Keratinocyte (primary cell): ENCODE measurements around the gene TPD52L1. TPM values are rescaled to one million over a fixed set of nuclear protein-coding genes. Genes with fewer than 3 reads are reported as not detected.
A peak's percentile ranks its signal among the peaks of the same experiment; 100 is the strongest.

Experiments used
- DNase-seq: peaks from one replicate; pipeline ENCODE4 v3.0.0-alpha.2; 2011; ENCODE audit warnings: low read depth, missing footprints, low spot score
- FAIRE-seq: peaks from 2 replicates; lab custom pipeline; 2011; peaks lifted over from hg19 to GRCh38; lab: Jason Lieb, UNC
- H2AFZ ChIP-seq: 2 replicates; pipeline ENCODE4 v1.6.0; 2012; ENCODE audit warnings: low read length, control low read depth, inconsistent platforms; ENCODE audit not compliant: control insufficient read depth
- H3K27ac ChIP-seq: 2 replicates; pipeline ENCODE4 v1.5.1; 2011; ENCODE audit warnings: low read length; ENCODE audit not compliant: control insufficient read depth, insufficient read depth
- H3K27me3 ChIP-seq: 3 replicates; pipeline ENCODE4 v1.6.0; 2011; ENCODE audit warnings: low read length; ENCODE audit not compliant: control insufficient read depth, insufficient read depth; ENCODE audit errors: extremely low read depth
- H3K36me3 ChIP-seq, 2 experiments: 2 replicates in 1 of 2; 3 replicates in 1 of 2; pipeline ENCODE4 v1.5.1; 2011; ENCODE audit warnings: low read length in 2 of 2, mild to moderate bottlenecking in 1 of 2; ENCODE audit not compliant: control insufficient read depth in 2 of 2, insufficient read depth in 2 of 2; ENCODE audit errors: extremely low read depth in 1 of 2
- H3K4me1 ChIP-seq: 3 replicates; pipeline ENCODE4 v1.5.1; 2011; ENCODE audit warnings: low read length; ENCODE audit not compliant: control insufficient read depth, insufficient read depth; ENCODE audit errors: extremely low read depth
- H3K4me2 ChIP-seq: 3 replicates; pipeline ENCODE4 v1.6.0; 2011; ENCODE audit warnings: low read depth, low read length; ENCODE audit not compliant: control insufficient read depth, insufficient read depth; ENCODE audit errors: extremely low read depth
- H3K4me3 ChIP-seq, 3 experiments: fragments of 200-600 bp in 1 of 3; sonication (generic) in 1 of 3; 2 replicates in 2 of 3; 3 replicates in 1 of 3; pipeline ENCODE4 v1.5.1; 2011 to 2016; ENCODE audit warnings: low read length in 3 of 3, mild to moderate bottlenecking in 3 of 3, control low read depth in 2 of 3, inconsistent platforms in 1 of 3, low read depth in 1 of 3, mixed read lengths in 1 of 3, mixed run types in 1 of 3, moderate library complexity in 1 of 3; ENCODE audit not compliant: control insufficient read depth in 2 of 3, insufficient read depth in 2 of 3; ENCODE audit errors: extremely low read depth in 1 of 3
- H3K79me2 ChIP-seq: 2 replicates; pipeline ENCODE4 v1.6.0; 2012; ENCODE audit warnings: low read length; ENCODE audit not compliant: control insufficient read depth, insufficient read depth
- H3K9ac ChIP-seq: 3 replicates; pipeline ENCODE4 v1.6.0; 2011; ENCODE audit warnings: low read length; ENCODE audit not compliant: control insufficient read depth, insufficient read depth; ENCODE audit errors: extremely low read depth
- H3K9me1 ChIP-seq: 3 replicates; pipeline ENCODE4 v1.6.0; 2011; ENCODE audit warnings: low read length; ENCODE audit not compliant: control insufficient read depth, insufficient read depth; ENCODE audit errors: extremely low read depth
- H3K9me3 ChIP-seq: 2 replicates; pipeline ENCODE4 v1.5.1; 2012; ENCODE audit warnings: low read depth, low read length; ENCODE audit not compliant: control insufficient read depth
- H4K20me1 ChIP-seq: 3 replicates; pipeline ENCODE4 v1.6.0; 2011; ENCODE audit warnings: low read length; ENCODE audit not compliant: control insufficient read depth, insufficient read depth; ENCODE audit errors: extremely low read depth
- CTCF ChIP-seq, 3 experiments: IDR thresholded peaks in 1 of 3; conservative IDR thresholded peaks in 1 of 3; optimal IDR thresholded peaks in 1 of 3; 2 replicates in 2 of 3; 3 replicates in 1 of 3; pipeline versions ENCODE3 to v1.5.1; 2011; ENCODE audit warnings: low read length in 3 of 3, mild to moderate bottlenecking in 3 of 3, moderate library complexity in 2 of 3, control low read depth in 1 of 3, inconsistent platforms in 1 of 3; ENCODE audit not compliant: insufficient read depth in 2 of 3; ENCODE audit errors: extremely low read depth in 1 of 3
- EZH2 ChIP-seq: IDR thresholded peaks from one replicate; pipeline ENCODE4 v1.6.1; 2012; ENCODE audit warnings: inconsistent platforms, mild to moderate bottlenecking, low read length, moderate library complexity
- dilution Hi-C: fragments of 300-500 bp; cut with MboI; formaldehyde crosslinking; loops from one replicate; pipeline ENCODE4 v1.7.0; 2020; ENCODE audit warnings: low sequenced_read_pairs; ENCODE audit not compliant: extremely low pct_ligation_motif_present
- polyA plus RNA-seq, 5 experiments: library from polyadenylated mRNA; depleted of rRNA in 3 of 5; stranded (reverse) in 3 of 5; stranded (forward) in 1 of 5; unstranded in 1 of 5; fragments of >200 nt; gene quantifications; 1 replicate in 1 of 5; 2 replicates in 3 of 5; 3 replicates in 1 of 5; pipeline versions ENCODE4 v1.2.1 to v1.2.3, GENCODE V29; 2011 to 2012; ENCODE audit warnings: missing spikeins in 2 of 5, low read depth in 1 of 5, low replicate concordance in 1 of 5

TPD52L1 gene
- polyA plus RNA-seq, 1 donor (not counting 4 experiments of a cell fraction or from before 2014, with no cell fraction given), result 135 TPM

- peaks cover 28% of the 10 kb centered on the region for H3K4me1 ChIP-seq
- no peak for FAIRE-seq
- no peaks in the 10 kb centered on the region for H3K9me3 ChIP-seq
- H2AFZ ChIP-seq, result no peak overlapping the region
- no peak overlapping the region for H3K9ac ChIP-seq
- no peaks in the 10 kb centered on the region for H4K20me1 ChIP-seq
- H3K36me3 ChIP-seq, result peaks cover 0 to 2% of the 10 kb centered on the region in 2 experiments
- TF ChIP-seq CTCF (optimal IDR thresholded peaks at IDR 0.05 in 1 of 3, IDR thresholded peaks at IDR 0.05 in 1 of 3, conservative IDR thresholded peaks at IDR 0.05 in 1 of 3; ENCODE audit: extremely low read depth in 1 of 3, insufficient read depth in 2 of 3, low read length in 3 of 3) (no peak), EZH2 (no peak)
- H3K9me1 ChIP-seq, result no peaks in the 10 kb centered on the region
- dilution Hi-C loops, result no loop called here
- no peak overlapping the region for H3K27ac ChIP-seq
- no peak for DNase-seq
- no peaks in the 10 kb centered on the region for H3K27me3 ChIP-seq
- peak overlapping the region; percentile 51 for H3K4me2 ChIP-seq
- no peaks in the 10 kb centered on the region for H3K79me2 ChIP-seq
- H3K4me3 ChIP-seq, result no peak overlapping the region
These were observed 100.7 kb downstream of the TPD52L1 start for GRCh38 chr6:125254321-125254720.

GRCh38 chr6:125255201-125255600 is 101.6 kb downstream of the TPD52L1 start:
- no peak for DNase-seq
- H3K9me1 ChIP-seq, result no peaks in the 10 kb centered on the region
- H3K4me3 ChIP-seq, result no peak overlapping the region
- peaks cover 0 to 2% of the 10 kb centered on the region in 2 experiments for H3K36me3 ChIP-seq
- no peak overlapping the region for H2AFZ ChIP-seq
- H3K27ac ChIP-seq, result peak overlapping the region; percentile 4
- H3K79me2 ChIP-seq, result no peaks in the 10 kb centered on the region
- H3K27me3 ChIP-seq, result no peaks in the 10 kb centered on the region
- FAIRE-seq, result peak; percentile 68
- no peaks in the 10 kb centered on the region for H3K9me3 ChIP-seq
- H3K4me2 ChIP-seq, result no peak overlapping the region
- peaks cover 28% of the 10 kb centered on the region for H3K4me1 ChIP-seq
- no peaks in the 10 kb centered on the region for H4K20me1 ChIP-seq
- H3K9ac ChIP-seq, result no peak overlapping the region
- no peak for TF ChIP-seq EZH2
- TF ChIP-seq CTCF (optimal IDR thresholded peaks at IDR 0.05 in 1 of 3, IDR thresholded peaks at IDR 0.05 in 1 of 3, conservative IDR thresholded peaks at IDR 0.05 in 1 of 3; ENCODE audit: extremely low read depth in 1 of 3, insufficient read depth in 2 of 3, low read length in 3 of 3), result no peak
- dilution Hi-C loops, result no loop called here
